Prostate gland (tissue), 2 donors: ENCODE results near the gene ZFR. TPM values are rescaled to one million over a fixed set of nuclear protein-coding genes. Genes with fewer than 3 reads are reported as not detected.
"Not testable (repeated sequence)": the region's sequence is repeated elsewhere in the genome, so short reads cannot be mapped to it uniquely, and the experiment has no call there.

ENCODE experiments used
- DNase-seq: peaks from one replicate; pipeline ENCODE4 v3.0.0-alpha.2; 2019; ENCODE audit warnings: low spot score
- H3K27ac ChIP-seq, 2 donors: fragments of 200-600 bp; sonication (generic); 2 replicates each; pipeline ENCODE4 v1.5.1; 2017 to 2019
- H3K27me3 ChIP-seq: fragments of 200-600 bp; sonication (generic); replicated peaks from 2 replicates; pipeline ENCODE4 v1.5.1; 2019; ENCODE audit not compliant: insufficient read depth
- H3K36me3 ChIP-seq, 2 donors: fragments of 200-600 bp; sonication (generic); 1 replicate in 1 of 2; 2 replicates in 1 of 2; pipeline versions ENCODE4 v1.5.1 to v1.8.1; 2017 to 2019
- H3K4me1 ChIP-seq: fragments of 200-600 bp; sonication (generic); replicated peaks from 2 replicates; pipeline ENCODE4 v1.5.1; 2019
- H3K4me3 ChIP-seq, 2 donors: fragments of 200-600 bp; sonication (generic); 2 replicates each; pipeline ENCODE4 v1.5.1; 2017 to 2019
- H3K9me3 ChIP-seq: fragments of 200-600 bp; sonication (generic); 2 replicates; pipeline ENCODE4 v1.5.1; 2017
- CTCF ChIP-seq, 4 experiments: fragments of 200-600 bp in 2 of 4; fragments of 450-650 bp in 2 of 4; sonication (generic) in 2 of 4; IDR thresholded peaks; 1 replicate in 3 of 4; 2 replicates in 1 of 4; pipeline ENCODE4 v1.5.1; 2016 to 2019; ENCODE audit warnings: antibody characterized with exemption in 4 of 4, mild to moderate bottlenecking in 2 of 4, moderate library complexity in 2 of 4
- POLR2A ChIP-seq: fragments of 450-650 bp; IDR thresholded peaks from one replicate; pipeline ENCODE4 v1.6.1; 2016; ENCODE audit warnings: antibody characterized with exemption, mild to moderate bottlenecking
- POLR2AphosphoS5 ChIP-seq: sonication (generic); formaldehyde crosslinking; IDR thresholded peaks from one replicate; pipeline ENCODE4 v1.6.1; 2017; ENCODE audit warnings: antibody characterized with exemption
- WGBS: methylation state at CpG from one replicate; pipeline ENCODE4 v1.1.5; 2018; 5-methylcytosine and 5-hydroxymethylcytosine counted together
- intact Hi-C: fragments of 100-400 bp; cut with DNase I; formaldehyde crosslinking; loops from one replicate; pipeline ENCODE4 v1.14.2; 2022
- total RNA-seq, 2 donors: library from RNA; depleted of rRNA; stranded (reverse); fragments of >200 nt; gene quantifications; one replicate each; pipeline ENCODE4 v1.1.0, GENCODE V29; 2016

ZFR gene
- total RNA-seq, 2 donors from 2014 or later: 69.0 to 73.7 TPM

- Histone ChIP-seq H3K4me3 (no peak overlapping the region), H3K36me3 (peaks cover 3 to 13% of the 10 kb centered on the region in 2 donors), H3K27ac (no peak overlapping the region), H3K9me3 (no peaks in the 10 kb centered on the region), H3K27me3 (no peaks in the 10 kb centered on the region), H3K4me1 (no peaks in the 10 kb centered on the region)
- TF ChIP-seq CTCF (IDR thresholded peaks at IDR 0.05) (no peak), POLR2AphosphoS5 (no peak), POLR2A (no peak)
- intact Hi-C loops: no loop called here
- WGBS: 86% methylated on average over 6 of the region's 6 CpGs
- DNase-seq: no peak
Observed at GRCh38 chr5:32403760-32404159, 40.8 kb downstream of the ZFR start.

DNA sequence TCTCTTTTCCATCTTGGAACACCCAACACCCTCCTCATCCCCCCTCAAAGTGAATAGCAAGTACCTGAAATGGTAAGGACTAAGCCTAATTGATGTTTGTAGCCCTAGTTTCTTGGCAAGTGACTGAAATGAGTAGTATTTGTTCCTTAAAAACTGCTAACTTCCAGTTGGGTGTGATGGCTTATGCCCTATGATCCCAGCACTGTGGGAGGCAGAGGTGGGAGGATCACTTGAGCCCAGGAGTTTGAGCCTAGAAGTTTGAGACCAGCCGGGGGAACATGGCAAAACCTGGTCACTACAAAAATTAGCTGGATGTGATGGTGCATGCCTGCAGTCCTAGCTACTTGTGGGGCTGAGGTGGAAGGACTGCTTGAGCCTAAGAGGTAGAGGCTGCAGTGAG, 44.1 kb downstream of the ZFR start:
- intact Hi-C loops: no loop called here
- H3K4me3 ChIP-seq: no peak overlapping the region
- 94% methylated on average over 1 of the region's 1 CpG for WGBS
- no peak overlapping the region for H3K27ac ChIP-seq
- DNase-seq: no peak
- TF ChIP-seq CTCF (IDR thresholded peaks at IDR 0.05): no peak
- no peak for TF ChIP-seq POLR2A
- no peak for TF ChIP-seq POLR2AphosphoS5
- H3K27me3 ChIP-seq: no peaks in the 10 kb centered on the region
- no peaks in the 10 kb centered on the region for H3K9me3 ChIP-seq
- no peaks in the 10 kb centered on the region for H3K4me1 ChIP-seq
- H3K36me3 ChIP-seq: peaks cover 3 to 9% of the 10 kb centered on the region in 2 donors

DNA sequence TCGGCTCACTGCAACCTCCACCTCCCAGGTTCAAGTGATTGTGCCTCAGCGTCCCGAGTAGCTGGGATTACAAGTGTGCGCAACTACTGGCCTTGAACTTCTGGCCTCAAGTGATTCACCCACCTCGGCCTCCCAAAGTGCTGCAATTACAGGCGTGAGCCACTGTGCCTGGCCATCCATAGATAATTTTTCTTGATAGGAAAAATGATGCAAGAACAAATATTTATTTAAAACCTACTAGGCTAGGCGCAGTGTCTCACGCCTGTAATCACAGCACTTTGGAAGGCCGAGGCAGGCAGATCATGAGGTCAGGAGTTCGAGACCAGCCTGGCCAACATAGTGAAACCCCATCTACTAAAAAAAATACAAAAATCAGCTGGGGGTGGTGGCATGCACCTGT, 45.8 kb downstream of the ZFR start:
- intact Hi-C loops: not testable (repeated sequence)

GRCh38 chr5:32394981-32395380, 49.6 kb downstream of the ZFR start:
- H3K36me3 ChIP-seq: no peaks in the 10 kb centered on the region
- intact Hi-C loops: no loop called here
- WGBS: 86% methylated on average over 4 of the region's 4 CpGs
- TF ChIP-seq POLR2AphosphoS5 (no peak), POLR2A (no peak), CTCF (IDR thresholded peaks at IDR 0.05) (no peak)
- H3K4me3 ChIP-seq: no peak overlapping the region
- H3K27ac ChIP-seq: no peak overlapping the region
- H3K27me3 ChIP-seq: no peaks in the 10 kb centered on the region
- H3K9me3 ChIP-seq: no peaks in the 10 kb centered on the region
- H3K4me1 ChIP-seq: no peaks in the 10 kb centered on the region
- DNase-seq: no peak

More for the DNA sequence above, 45.8 kb downstream of the ZFR start:
- DNase-seq, H3K4me3 ChIP-seq, H3K27ac ChIP-seq, H3K9me3 ChIP-seq, H3K27me3 ChIP-seq, H3K4me1 ChIP-seq, H3K36me3 ChIP-seq: not testable (repeated sequence)
- WGBS: 96% methylated on average over 10 of the region's 10 CpGs

DNA sequence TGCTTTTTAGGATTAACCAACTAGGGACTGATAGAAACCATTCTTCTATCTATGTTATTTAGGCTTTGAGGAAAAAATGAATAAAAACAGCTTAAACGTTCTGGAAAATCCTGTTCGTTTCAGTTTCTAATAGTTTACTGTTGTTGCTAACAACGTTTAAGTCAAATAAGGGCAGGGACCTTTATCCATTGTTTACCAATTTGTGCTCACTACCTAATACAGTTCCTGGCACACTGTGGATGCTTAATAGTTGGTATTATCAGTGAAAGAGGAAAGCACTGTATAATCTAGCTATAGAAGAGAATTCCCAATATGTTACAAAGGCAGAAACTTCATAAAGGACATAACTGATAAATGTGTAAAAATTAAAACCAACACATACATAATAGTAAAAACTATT, 52.5 kb downstream of the ZFR start:
- no peaks in the 10 kb centered on the region for H3K36me3 ChIP-seq
- TF ChIP-seq POLR2A (no peak), POLR2AphosphoS5 (no peak), CTCF (IDR thresholded peaks at IDR 0.05) (no peak)
- H3K9me3 ChIP-seq: no peaks in the 10 kb centered on the region
- intact Hi-C loops: no loop called here
- no peaks in the 10 kb centered on the region for H3K4me1 ChIP-seq
- DNase-seq: no peak
- no peak overlapping the region for H3K27ac ChIP-seq
- no peak overlapping the region for H3K4me3 ChIP-seq
- 50% methylated on average over 3 of the region's 3 CpGs for WGBS
- H3K27me3 ChIP-seq: no peaks in the 10 kb centered on the region
